ENCODE data around the gene EVX2.

EVX2 gene

DNA sequence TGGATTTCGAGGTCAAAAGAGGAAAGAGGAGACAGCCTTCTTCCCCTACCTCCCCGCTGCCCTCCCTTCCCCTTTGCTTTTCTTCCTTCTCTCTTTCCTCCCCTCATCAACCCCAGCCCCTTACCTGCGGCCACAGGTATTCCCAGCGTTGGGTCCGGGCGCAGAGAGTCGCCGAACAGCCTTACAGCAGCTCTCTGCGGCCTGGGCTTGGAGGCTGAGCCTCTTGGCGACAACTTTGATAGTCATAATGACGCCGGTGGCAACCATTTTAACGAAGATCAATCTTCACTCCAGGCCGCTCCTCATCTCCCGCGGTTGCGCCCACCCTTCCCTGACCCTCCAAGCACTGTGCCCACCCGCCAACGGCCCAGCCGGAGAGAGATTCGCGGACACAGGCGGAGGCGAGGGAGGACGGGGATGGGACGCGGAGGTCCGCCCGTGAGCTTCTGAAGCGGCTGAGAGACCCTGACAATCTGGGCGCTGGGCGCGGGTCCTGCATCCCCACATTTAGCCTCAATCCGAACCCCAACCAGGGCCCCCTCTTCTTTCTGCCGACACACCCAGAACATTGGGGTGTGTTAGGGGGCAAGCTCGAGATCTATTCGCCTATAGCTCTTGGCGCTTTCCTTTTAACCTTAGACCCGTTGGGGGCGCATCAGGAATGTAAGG, 1.5 kb upstream of the EVX2 start:
- TF ChIP-seq, protein P1, sequence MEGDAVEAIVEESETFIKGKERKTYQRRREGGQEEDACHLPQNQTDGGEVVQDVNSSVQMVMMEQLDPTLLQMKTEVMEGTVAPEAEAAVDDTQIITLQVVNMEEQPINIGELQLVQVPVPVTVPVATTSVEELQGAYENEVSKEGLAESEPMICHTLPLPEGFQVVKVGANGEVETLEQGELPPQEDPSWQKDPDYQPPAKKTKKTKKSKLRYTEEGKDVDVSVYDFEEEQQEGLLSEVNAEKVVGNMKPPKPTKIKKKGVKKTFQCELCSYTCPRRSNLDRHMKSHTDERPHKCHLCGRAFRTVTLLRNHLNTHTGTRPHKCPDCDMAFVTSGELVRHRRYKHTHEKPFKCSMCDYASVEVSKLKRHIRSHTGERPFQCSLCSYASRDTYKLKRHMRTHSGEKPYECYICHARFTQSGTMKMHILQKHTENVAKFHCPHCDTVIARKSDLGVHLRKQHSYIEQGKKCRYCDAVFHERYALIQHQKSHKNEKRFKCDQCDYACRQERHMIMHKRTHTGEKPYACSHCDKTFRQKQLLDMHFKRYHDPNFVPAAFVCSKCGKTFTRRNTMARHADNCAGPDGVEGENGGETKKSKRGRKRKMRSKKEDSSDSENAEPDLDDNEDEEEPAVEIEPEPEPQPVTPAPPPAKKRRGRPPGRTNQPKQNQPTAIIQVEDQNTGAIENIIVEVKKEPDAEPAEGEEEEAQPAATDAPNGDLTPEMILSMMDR (IDR thresholded peaks at IDR 0.05; ENCODE audit: low read depth, low read length), result no peak
- no peak for DNase-seq (ENCODE audit: extremely low read depth, low read depth)

DNA sequence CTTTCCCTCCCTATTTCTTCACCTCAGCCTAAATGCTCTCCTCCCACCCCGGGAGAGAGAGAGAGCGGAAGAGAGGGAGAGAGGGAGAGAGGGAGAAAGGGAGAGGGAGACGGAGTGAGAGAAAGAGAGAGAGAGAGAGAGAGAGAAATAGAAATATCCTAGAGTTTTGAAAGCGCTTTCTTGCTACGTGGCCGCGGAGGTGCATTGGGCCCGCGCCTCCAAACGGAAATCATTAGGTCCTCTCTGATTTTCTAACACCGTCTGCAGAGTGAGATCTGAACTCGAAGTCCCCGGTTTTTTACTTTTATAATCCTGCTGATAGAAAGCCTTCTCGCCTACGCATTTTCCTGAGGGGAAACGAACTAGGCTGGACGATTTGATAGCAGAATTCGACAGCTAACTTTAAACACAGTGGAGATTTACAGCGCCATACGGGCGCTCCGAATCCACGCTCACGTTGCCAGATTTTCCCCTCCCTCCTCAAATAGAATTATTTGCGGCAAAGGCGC, 903 bp upstream of the EVX2 start:
- TF ChIP-seq, protein P1 (IDR thresholded peaks at IDR 0.05; ENCODE audit: low read depth, low read length), result no peak

DNA sequence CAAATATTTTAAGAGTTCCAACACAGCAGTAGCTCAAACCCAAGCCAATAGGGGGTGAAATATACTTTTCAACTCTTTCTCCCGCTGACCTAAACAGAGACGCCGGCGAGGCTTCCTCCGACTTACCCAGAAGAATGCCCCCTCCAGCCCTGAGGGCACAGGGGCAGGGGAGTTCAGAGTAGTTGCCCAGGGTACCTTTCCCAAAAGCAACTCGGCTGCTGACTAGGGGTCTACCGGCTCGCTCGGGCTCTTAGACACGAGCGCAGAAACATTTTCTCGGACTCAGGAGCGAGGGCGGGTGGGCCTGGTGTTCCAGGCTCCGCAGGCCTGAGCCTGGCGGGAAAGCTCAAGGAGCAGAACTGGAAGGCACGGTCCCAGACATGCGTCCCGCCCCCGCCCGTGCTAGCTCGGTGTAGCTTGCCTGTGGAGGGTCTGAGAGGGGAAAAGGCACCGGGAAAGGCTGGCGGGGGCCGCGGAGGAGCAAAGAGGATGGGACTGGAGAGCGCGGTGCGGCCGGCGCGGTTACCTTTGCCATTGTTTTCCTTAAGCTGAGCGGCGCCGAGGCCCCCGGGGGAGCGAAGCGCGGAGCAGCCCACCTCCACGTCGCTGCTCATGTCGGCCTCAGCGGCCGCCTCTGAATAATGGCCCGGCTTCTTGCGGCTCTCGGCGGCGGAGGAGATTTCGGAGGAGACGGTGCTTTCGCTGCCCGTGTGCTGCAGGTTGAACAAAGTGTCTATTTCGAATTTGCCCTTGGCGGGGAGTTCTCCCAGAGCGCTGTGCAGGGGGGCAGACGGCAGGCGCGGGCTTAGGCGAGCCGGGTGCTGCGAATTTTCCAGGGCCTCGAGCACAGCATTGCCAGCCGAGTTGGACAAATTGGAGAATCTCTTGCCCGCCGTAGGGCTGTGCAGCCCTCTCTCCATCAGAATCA, 674 bp downstream of the EVX2 start:
- TF ChIP-seq, protein P1 (IDR thresholded peaks at IDR 0.05; ENCODE audit: low read depth, low read length), result no peak
- no peak for DNase-seq (ENCODE audit: extremely low read depth, low read depth)

More for the DNA sequence above, 903 bp upstream of the EVX2 start:
- DNase-seq (ENCODE audit: extremely low read depth, low read depth), result no peak

DNA sequence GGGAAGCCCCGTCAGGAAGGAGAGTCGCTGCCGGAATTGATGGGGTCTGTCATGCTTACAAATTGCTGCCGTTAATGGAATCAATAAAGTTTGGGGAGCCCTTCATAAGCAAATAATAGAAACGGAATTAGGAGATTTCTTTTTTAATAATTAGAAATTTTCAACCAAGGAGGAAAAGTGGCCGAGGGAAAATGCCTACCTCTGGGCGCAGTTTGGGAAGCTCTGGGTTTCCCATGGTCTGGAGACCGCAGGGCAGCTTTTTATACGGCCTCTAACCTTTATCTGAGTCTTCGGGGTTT, 1.3 kb downstream of the EVX2 start:
- no peak for DNase-seq (ENCODE audit: extremely low read depth, low read depth)
- TF ChIP-seq, protein P1 (IDR thresholded peaks at IDR 0.05; ENCODE audit: low read depth, low read length), result no peak

DNA sequence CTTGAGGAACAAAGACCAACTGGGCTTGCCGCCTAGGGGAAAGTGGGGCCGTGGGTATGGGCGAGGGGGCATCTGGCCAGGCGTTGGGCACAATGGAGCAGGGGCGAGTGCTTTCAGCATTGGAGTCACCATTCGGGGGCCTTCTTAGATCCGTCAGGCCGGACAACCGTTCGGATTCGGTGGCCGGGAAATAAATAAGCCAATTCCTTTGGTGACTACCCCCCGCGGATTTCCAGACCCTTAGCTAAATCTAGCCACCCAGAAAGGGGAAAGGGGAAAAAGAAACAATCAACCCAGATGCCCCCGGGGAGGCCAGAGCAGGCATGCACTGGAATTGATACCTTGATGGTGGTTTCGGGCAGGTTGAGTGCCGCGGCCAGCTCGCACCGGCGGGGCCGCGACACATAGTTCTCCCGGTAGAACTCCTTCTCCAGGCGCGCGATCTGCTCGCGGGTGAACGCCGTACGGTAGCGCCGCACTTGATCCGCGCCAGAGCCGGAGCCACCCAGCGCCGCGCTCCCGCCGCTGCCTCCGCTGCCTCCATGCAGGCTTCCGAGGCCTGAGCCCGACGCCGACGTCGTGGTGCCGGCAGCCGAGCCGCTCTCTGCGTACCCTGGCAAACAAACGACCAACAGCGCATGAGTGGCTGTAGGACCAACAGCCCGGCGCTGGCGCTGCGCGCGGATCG, 1.8 kb downstream of the EVX2 start:
- DNase-seq (ENCODE audit: extremely low read depth, low read depth), result no peak
- TF ChIP-seq, protein P1 (IDR thresholded peaks at IDR 0.05; ENCODE audit: low read depth, low read length), result no peak

DNA sequence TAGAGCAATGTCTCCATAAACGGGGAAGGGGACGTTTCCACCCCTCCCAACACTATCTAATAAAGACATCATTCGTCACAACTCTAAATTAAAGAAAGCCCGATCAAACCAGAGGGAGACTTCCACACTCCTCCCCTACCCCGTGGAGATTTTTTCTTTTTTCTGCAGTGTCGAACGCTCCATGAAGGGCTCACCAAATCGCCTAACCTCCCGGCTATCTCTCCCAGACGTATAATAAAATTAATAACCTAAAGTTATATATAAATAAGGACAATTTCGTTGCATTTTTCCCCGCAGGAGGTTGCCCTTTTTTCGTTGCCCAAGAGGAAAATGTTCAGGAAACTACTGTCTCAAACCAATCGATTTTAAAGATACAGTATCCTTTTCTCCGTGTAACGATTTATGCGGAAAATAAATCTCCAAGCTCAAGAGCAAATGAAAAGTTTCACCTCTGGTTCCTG, 2.4 kb downstream of the EVX2 start:
- DNase-seq (ENCODE audit: extremely low read depth, low read depth), result no peak
- TF ChIP-seq, protein P1 (IDR thresholded peaks at IDR 0.05; ENCODE audit: low read depth, low read length), result no peak

Data from AG09319 (cell line).